WTC11 (cell line): ENCODE results near the gene PARVB. TPM values are rescaled to one million over a fixed set of nuclear protein-coding genes. Genes with fewer than 3 reads are reported as not detected.

Experiments used
- ATAC-seq: fragments of 200-7000 bp; cut with Tn5 transposase; 2 replicates; pipeline ENCODE4 v1.10.0; 2021; ENCODE audit warnings: mild to moderate bottlenecking, moderate library complexity
- CTCF ChIA-PET: fragments of 300-600 bp; sonication (Branson Sonifier 250); formaldehyde crosslinking; loops from one replicate; lab custom pipeline; 2021; ENCODE audit warnings: antibody characterized with exemption; lab: Charles Lee
- POLR2A ChIA-PET: fragments of 350-600 bp; sonication (Branson Sonifier 250); formaldehyde crosslinking; loops from one replicate; lab custom pipeline; 2021; ENCODE audit warnings: antibody characterized with exemption; lab: Charles Lee
- DNase-seq: peaks from one replicate; pipeline ENCODE4 v3.0.0; 2021; ENCODE audit warnings: low spot score
- H3K27ac Mint-ChIP-seq: 2 replicates; pipeline ENCODE4 v1.8.0; 2021; ENCODE audit warnings: mixed read lengths
- H3K27me3 Mint-ChIP-seq: 2 replicates; pipeline ENCODE4 v1.8.0; 2021; ENCODE audit warnings: low read depth, mild to moderate bottlenecking, moderate library complexity, mixed read lengths
- H3K36me3 Mint-ChIP-seq: 2 replicates; pipeline ENCODE4 v1.8.0; 2021; ENCODE audit warnings: mixed read lengths
- H3K4me1 Mint-ChIP-seq: 2 replicates; pipeline ENCODE4 v1.8.0; 2022; ENCODE audit warnings: mixed read lengths
- H3K4me3 Mint-ChIP-seq: 2 replicates; pipeline ENCODE4 v1.8.0; 2021; ENCODE audit warnings: mild to moderate bottlenecking, moderate library complexity, mixed read lengths
- H3K9me3 Mint-ChIP-seq: 2 replicates; pipeline ENCODE4 v1.8.0; 2021; ENCODE audit warnings: mixed read lengths
- AR ChIP-seq: fragments of 250-450 bp; sonication (Bioruptor Pico); IDR thresholded peaks from 2 replicates; pipeline ENCODE4 v1.9.0; 2021; ENCODE audit warnings: mild to moderate bottlenecking
- E2F1 ChIP-seq: sonication (generic); formaldehyde crosslinking; IDR thresholded peaks from 2 replicates; pipeline ENCODE4 v1.8.0; 2022; ENCODE audit warnings: mild to moderate bottlenecking, missing genetic modification reagents
- ELF4 ChIP-seq: sonication (generic); formaldehyde crosslinking; IDR thresholded peaks from 2 replicates; pipeline ENCODE4 v1.8.1; 2022; ENCODE audit warnings: low read depth, mild to moderate bottlenecking, moderate library complexity, missing genetic modification reagents
- ESRRA ChIP-seq: sonication (generic); formaldehyde crosslinking; IDR thresholded peaks from 2 replicates; pipeline ENCODE4 v1.8.1; 2022; ENCODE audit warnings: mild to moderate bottlenecking, missing genetic modification reagents, borderline replicate concordance
- FOXJ3 ChIP-seq: sonication (generic); formaldehyde crosslinking; IDR thresholded peaks from 2 replicates; pipeline ENCODE4 v1.9.0; 2021; ENCODE audit warnings: missing genetic modification reagents, mild to moderate bottlenecking, borderline replicate concordance
- FOXK1 ChIP-seq: sonication (generic); formaldehyde crosslinking; IDR thresholded peaks from 2 replicates; pipeline ENCODE4 v1.8.0; 2022; ENCODE audit warnings: mild to moderate bottlenecking, moderate library complexity, missing genetic modification reagents
- GRHL2 ChIP-seq: fragments of 250-450 bp; sonication (Bioruptor Pico); IDR thresholded peaks from 2 replicates; pipeline ENCODE4 v1.8.0; 2022; ENCODE audit warnings: mild to moderate bottlenecking, moderate library complexity; ENCODE audit not compliant: insufficient replicate concordance, severe bottlenecking
- NFATC4 ChIP-seq: fragments of 250-450 bp; sonication (Bioruptor Pico); IDR thresholded peaks from 2 replicates; pipeline ENCODE4 v1.9.0; 2021; ENCODE audit warnings: mild to moderate bottlenecking
- NFE2L1 ChIP-seq: sonication (generic); formaldehyde crosslinking; IDR thresholded peaks from 2 replicates; pipeline ENCODE4 v1.8.1; 2023; ENCODE audit warnings: missing genetic modification reagents
- NR2C2 ChIP-seq: sonication (generic); formaldehyde crosslinking; IDR thresholded peaks from 2 replicates; pipeline ENCODE4 v1.8.0; 2022; ENCODE audit warnings: mild to moderate bottlenecking, missing genetic modification reagents
- OVOL2 ChIP-seq: fragments of 250-450 bp; sonication (Bioruptor Pico); IDR thresholded peaks from 2 replicates; pipeline ENCODE4 v1.9.0; 2021; ENCODE audit warnings: mild to moderate bottlenecking, borderline replicate concordance
- PREB ChIP-seq: sonication (generic); formaldehyde crosslinking; IDR thresholded peaks from 2 replicates; pipeline ENCODE4 v1.8.1; 2022; ENCODE audit warnings: mild to moderate bottlenecking, missing genetic modification reagents, moderate library complexity, borderline replicate concordance
- TCF7 ChIP-seq: sonication (generic); formaldehyde crosslinking; IDR thresholded peaks from 2 replicates; pipeline ENCODE4 v1.8.0; 2022; ENCODE audit warnings: mild to moderate bottlenecking, low read depth, missing genetic modification reagents, moderate library complexity
- TEAD1 ChIP-seq: sonication (generic); formaldehyde crosslinking; IDR thresholded peaks from 2 replicates; pipeline ENCODE4 v1.8.0; 2022; ENCODE audit warnings: mild to moderate bottlenecking, missing genetic modification reagents
- TEAD4 ChIP-seq: sonication (generic); formaldehyde crosslinking; IDR thresholded peaks from 2 replicates; pipeline ENCODE4 v1.8.0; 2022; ENCODE audit warnings: mild to moderate bottlenecking, missing genetic modification reagents
- ZNF416 ChIP-seq: fragments of 250-450 bp; sonication (Bioruptor Pico); IDR thresholded peaks from 2 replicates; pipeline ENCODE4 v1.9.0; 2021; ENCODE audit warnings: mild to moderate bottlenecking, inconsistent platforms
- total RNA-seq: library from RNA; stranded (reverse); gene quantifications from 3 replicates; pipeline ENCODE4 v1.2.3, GENCODE V29; 2021
- TF ChIP-seq, protein P1 (sequence below): sonication (generic); formaldehyde crosslinking; IDR thresholded peaks from 2 replicates; pipeline ENCODE4 v1.8.1; 2023; ENCODE audit warnings: mild to moderate bottlenecking, missing genetic modification reagents
- TF ChIP-seq, protein P2 (sequence below): sonication (generic); formaldehyde crosslinking; IDR thresholded peaks from 2 replicates; pipeline ENCODE4 v1.8.0; 2022; ENCODE audit warnings: mild to moderate bottlenecking, missing genetic modification reagents
- TF ChIP-seq, protein P3 (sequence below): sonication (generic); formaldehyde crosslinking; IDR thresholded peaks from 2 replicates; pipeline ENCODE4 v1.8.1; 2022; ENCODE audit warnings: mild to moderate bottlenecking, moderate library complexity, missing genetic modification reagents
- TF ChIP-seq, protein P4 (sequence below): sonication (generic); formaldehyde crosslinking; IDR thresholded peaks from 2 replicates; pipeline ENCODE4 v1.8.1; 2023; ENCODE audit warnings: mild to moderate bottlenecking, missing genetic modification reagents, moderate library complexity

The PARVB gene
- total RNA-seq, 1 experiment from 2014 or later, result 3.3 TPM

DNA sequence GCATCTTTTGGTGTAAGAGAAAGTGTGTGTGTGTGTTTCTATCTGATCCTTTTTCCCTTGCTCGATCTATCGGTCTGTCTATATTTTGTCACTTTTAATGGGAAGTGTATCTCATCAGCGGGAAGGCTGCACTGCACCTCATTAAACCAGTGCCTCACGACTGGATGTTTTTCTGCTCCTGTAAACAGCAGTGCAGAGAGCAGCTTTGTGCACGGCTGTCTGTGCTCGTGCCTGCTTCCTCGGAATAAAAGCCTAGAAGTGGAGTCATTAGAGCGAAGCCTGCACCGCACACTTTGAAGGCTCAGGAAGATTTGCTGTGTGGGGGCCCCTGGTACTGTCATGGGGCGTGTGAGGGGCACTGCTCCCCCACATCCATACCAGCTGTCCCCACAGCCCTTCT is 129.6 kb downstream of the PARVB start:
- H3K27me3 Mint-ChIP-seq, result no peaks in the 10 kb centered on the region; the same call in 1 of the 2 replicates
- peaks cover 28% of the 10 kb centered on the region for H3K4me1 Mint-ChIP-seq
- ChIA-PET CTCF (no interaction called here), POLR2A (no interaction called here)
- no peak for TF ChIP-seq ESRRA (CRISPR knock-in tag)
- TF ChIP-seq, protein P1, sequence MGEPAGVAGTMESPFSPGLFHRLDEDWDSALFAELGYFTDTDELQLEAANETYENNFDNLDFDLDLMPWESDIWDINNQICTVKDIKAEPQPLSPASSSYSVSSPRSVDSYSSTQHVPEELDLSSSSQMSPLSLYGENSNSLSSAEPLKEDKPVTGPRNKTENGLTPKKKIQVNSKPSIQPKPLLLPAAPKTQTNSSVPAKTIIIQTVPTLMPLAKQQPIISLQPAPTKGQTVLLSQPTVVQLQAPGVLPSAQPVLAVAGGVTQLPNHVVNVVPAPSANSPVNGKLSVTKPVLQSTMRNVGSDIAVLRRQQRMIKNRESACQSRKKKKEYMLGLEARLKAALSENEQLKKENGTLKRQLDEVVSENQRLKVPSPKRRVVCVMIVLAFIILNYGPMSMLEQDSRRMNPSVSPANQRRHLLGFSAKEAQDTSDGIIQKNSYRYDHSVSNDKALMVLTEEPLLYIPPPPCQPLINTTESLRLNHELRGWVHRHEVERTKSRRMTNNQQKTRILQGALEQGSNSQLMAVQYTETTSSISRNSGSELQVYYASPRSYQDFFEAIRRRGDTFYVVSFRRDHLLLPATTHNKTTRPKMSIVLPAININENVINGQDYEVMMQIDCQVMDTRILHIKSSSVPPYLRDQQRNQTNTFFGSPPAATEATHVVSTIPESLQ (CRISPR knock-in tag), result no peak
- TF ChIP-seq, protein P2, sequence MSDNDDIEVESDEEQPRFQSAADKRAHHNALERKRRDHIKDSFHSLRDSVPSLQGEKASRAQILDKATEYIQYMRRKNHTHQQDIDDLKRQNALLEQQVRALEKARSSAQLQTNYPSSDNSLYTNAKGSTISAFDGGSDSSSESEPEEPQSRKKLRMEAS (CRISPR knock-in tag), result no peak
- TF ChIP-seq AR (CRISPR knock-in tag), result no peak
- no peak for TF ChIP-seq ZNF416
- no peak for TF ChIP-seq FOXK1 (CRISPR knock-in tag)
- TF ChIP-seq E2F1 (CRISPR knock-in tag), result no peak
- TF ChIP-seq PREB, result no peak
- TF ChIP-seq NFE2L1 (CRISPR knock-in tag), result no peak
- TF ChIP-seq, protein P3, sequence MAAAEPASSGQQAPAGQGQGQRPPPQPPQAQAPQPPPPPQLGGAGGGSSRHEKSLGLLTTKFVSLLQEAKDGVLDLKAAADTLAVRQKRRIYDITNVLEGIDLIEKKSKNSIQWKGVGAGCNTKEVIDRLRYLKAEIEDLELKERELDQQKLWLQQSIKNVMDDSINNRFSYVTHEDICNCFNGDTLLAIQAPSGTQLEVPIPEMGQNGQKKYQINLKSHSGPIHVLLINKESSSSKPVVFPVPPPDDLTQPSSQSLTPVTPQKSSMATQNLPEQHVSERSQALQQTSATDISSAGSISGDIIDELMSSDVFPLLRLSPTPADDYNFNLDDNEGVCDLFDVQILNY (CRISPR knock-in tag), result no peak
- no peak for TF ChIP-seq FOXJ3 (CRISPR knock-in tag)
- TF ChIP-seq, protein P4, sequence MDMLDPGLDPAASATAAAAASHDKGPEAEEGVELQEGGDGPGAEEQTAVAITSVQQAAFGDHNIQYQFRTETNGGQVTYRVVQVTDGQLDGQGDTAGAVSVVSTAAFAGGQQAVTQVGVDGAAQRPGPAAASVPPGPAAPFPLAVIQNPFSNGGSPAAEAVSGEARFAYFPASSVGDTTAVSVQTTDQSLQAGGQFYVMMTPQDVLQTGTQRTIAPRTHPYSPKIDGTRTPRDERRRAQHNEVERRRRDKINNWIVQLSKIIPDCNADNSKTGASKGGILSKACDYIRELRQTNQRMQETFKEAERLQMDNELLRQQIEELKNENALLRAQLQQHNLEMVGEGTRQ (CRISPR knock-in tag), result no peak
- no peak for TF ChIP-seq OVOL2
- no peak for TF ChIP-seq NR2C2 (CRISPR knock-in tag)
- no peak for TF ChIP-seq ELF4
- H3K4me3 Mint-ChIP-seq, result no peak overlapping the region
- H3K9me3 Mint-ChIP-seq, result no peaks in the 10 kb centered on the region
- H3K27ac Mint-ChIP-seq, result no peak overlapping the region
- ATAC-seq (no peak), DNase-seq (no peak)
- H3K36me3 Mint-ChIP-seq, result no peaks in the 10 kb centered on the region

- ChIA-PET CTCF (no interaction called here), POLR2A (no interaction called here)
- DNase-seq (no peak), ATAC-seq (no peak)
- H3K9me3 Mint-ChIP-seq, result no peaks in the 10 kb centered on the region
- H3K27ac Mint-ChIP-seq, result no peak overlapping the region
- H3K4me1 Mint-ChIP-seq, result peaks cover 28% of the 10 kb centered on the region
- H3K36me3 Mint-ChIP-seq, result no peaks in the 10 kb centered on the region
- no peaks in the 10 kb centered on the region; the same call in 1 of the 2 replicates for H3K27me3 Mint-ChIP-seq
- TF ChIP-seq TEAD1 (CRISPR knock-in tag), result no peak
- TF ChIP-seq PREB, result no peak
- no peak for TF ChIP-seq NFATC4
- no peak for TF ChIP-seq NR2C2 (CRISPR knock-in tag)
- TF ChIP-seq TEAD4 (CRISPR knock-in tag), result no peak
- no peak for TF ChIP-seq TCF7 (CRISPR knock-in tag)
- no peak for TF ChIP-seq GRHL2 (CRISPR knock-in tag)
- no peak overlapping the region for H3K4me3 Mint-ChIP-seq
These were observed 130.4 kb downstream of the PARVB start for GRCh38 chr22:44154436-44154942.
